HG03354 (cell line): Measurements from ENCODE around the gene RFWD3.

Experiments
- ATAC-seq: cut with Tn5 transposase; IDR thresholded peaks from one replicate; pipeline ENCODE4 v1.9.1; 2021; ENCODE audit warnings: mild to moderate bottlenecking; ENCODE audit not compliant: unreplicated experiment, poor library complexity, severe bottlenecking

RFWD3 gene

DNA sequence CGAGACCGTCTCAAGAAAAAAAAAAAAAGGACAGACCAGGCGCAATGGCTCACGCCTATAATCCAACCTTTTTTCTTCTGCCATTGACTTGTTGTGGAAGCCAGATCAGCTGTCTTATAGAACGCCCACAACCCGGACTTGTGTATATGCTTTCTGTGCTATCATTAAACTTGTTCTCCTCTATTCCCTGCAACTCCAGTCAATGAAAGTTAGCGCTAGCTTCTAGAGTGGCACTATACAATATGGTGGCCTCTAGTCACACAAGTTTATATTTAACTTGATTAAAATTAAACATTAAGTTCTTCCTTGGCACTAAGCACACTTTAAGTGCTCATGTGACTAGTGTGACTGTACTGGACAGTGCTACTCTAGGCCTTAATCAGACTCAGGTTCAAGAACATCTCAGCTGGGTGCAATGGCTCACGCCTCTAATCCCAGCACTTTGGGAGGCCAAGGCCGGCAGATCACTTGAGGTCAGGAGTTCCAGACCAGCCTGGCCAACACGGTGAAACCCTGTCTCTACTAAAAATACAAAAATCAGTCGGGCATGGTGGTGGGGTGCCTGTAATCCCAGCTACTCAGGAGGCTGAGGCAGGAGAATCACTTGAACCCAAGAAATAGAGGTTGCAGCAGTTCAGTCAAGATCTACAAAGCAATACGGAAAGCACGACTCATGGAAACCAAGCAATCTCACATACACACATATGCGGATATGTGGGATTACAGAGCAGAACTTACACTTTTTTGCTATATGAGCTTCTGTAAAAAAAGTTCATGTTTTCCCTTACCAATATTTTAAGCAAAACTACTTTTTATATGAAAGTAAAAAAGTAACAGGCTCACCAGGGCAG lies 41.0 kb downstream of the RFWD3 start:
- ATAC-seq, result no peak

- no peak for ATAC-seq
These were observed 42.8 kb downstream of the RFWD3 start for GRCh38 chr16:74623839-74624235.

GRCh38 chr16:74623214-74623838 lies 43.4 kb downstream of the RFWD3 start:
- no peak for ATAC-seq

DNA sequence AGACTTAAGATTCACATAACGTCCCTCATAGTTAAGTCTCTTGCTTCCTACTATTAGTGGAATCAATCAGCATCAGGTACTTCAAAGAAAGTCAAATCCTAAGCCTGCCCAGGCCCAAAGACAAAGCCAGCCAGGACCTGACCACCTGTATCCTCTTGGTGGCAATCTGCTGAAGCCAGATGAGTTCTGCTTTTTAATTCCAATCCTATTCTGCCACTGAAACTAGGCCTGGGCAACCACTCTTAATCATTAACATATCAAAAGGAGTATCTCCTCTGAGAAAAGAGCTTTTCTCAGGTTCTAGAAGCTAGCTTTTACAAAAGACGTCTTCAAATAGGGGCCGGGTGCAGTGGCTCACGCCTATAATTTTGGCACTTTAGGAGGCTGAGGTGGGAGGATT lies 44.7 kb downstream of the RFWD3 start:
- ATAC-seq, result no peak

- ATAC-seq, result no peak
These were observed 49.4 kb downstream of the RFWD3 start for GRCh38 chr16:74617206-74617788.

GRCh38 chr16:74611721-74612120 lies 55.0 kb downstream of the RFWD3 start:
- ATAC-seq, result no peak

DNA sequence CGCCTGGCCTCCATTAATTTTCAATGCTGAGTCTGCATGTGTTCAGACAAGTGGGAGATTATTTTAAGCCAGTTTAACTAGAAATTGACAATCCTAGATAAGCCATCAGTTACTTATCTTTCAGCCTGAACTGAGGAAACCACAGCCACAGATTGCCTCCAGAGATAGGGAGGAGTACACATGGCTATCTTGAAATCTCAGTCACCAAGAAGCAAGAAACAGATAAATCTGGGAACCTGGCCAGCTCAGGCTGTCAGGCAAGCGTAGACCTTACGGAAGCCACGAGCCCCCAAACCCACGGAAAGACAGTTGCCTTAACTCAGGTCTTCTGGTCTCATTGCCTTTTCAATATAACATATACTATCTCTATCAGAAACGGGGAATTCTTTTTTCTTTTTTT lies 57.7 kb downstream of the RFWD3 start:
- no peak for ATAC-seq

DNA sequence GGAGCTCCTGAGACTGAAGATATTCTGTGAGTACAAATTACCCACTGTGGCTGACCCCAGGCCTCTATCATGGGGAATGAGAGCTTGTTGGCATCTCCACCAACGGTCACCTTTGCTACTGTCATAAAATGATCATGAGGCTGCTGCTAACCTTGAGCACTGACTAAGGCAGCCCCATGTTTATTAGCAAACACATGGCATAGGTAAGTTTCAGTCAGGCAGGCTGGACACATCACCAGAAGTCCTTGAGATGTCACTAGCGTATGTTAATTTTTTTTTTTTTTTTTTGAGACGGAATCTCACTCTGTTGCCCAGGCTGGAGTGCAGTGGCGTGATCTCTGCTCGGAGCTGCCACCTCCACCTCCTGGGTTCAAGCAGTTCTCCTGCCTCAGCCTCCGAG lies 58.3 kb downstream of the RFWD3 start:
- no peak for ATAC-seq

DNA sequence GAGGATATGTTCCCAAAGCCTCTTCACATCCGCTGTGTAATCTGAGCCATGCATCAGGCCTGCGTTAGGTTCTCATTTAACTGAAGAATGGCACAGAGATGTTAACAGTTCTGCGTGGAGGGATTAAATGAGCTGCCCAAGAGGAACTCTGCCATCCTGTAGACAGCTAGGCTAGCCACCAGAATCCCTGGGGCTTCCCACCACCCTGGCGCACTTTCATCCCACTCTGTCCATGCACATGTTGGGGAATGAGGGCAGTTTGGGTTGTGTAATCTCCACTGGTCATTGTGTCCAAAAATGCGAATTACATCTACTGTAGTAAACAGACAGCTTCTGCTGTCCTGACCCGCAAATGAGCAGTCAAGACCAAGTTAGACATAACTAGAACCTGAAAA lies 58.7 kb downstream of the RFWD3 start:
- ATAC-seq, result no peak

DNA sequence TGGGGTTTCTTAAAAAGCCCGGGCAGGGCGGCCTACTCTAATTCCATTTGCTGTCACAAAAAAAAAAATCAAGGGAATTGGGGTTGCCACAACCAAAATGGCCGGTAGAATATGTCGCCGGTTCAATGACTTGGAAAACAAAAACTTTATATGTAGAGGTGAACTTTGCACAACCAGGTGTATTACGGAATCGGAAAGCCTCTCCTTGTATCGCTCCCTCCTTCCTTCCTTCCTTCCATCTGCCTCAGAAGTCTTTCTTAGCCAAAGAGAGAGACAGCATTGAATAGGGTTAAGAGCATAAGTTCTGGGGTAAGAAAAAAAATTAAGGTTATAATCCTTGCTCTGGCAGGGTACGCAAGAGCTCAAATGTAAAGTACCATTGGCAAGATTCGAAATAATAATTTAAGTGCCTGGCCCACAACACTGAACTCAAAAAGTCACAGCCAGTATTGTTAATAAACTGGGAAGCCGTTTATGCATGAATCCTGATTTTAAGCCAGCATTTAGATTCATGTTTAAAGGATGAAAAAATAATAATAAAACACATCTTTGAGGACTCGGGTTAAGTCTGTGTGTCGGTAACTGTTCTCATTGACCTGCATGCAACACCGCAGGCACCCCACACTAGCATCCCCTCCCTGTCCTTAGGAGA lies 59.2 kb downstream of the RFWD3 start:
- peak; percentile 37 for ATAC-seq

DNA sequence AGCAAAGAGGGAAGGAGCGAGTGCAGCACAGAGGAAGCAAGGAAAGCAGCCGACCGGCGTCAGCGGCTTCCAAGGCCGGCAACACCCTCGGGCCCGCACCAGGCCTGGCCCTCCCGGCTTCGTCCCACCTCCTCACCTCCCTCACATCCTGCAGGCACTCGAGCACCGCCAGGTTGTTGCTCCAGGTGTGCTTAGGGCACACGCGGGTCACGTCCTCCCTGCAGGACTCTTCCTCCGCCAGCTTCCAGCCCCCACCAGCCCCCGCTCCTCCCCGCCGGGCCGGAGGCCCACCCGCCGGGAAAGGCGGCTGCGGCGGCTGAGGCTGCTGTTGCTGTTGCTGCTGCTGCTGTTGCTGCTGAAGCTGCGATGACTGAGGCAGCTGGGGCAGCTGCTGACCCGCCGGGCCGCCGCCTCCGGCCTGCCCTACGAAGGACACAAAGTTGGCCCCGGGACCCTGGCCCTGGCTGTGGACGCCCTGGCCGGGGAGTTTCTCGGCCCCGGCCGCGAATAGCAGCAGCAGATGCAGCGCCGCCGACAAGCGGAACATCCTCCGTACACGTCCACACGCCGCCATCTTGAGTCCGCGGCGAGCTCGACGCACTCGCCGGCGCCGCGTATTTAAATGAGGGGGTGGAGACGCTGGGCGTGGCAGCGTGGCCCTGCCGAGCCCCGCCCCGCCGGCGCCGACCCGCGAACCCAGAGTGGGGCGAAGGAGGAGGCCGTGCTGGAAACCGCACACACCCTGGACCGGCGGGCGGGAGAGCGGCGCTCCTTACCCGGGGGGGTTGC lies 60.0 kb downstream of the RFWD3 start, which contains the start of gene GLG1:
GLG1 (minus strand) TSS at position 594 of the 789 bp plus-strand sequence; CDS start at position 574, 20 bp downstream.
- peak; percentile 97 for ATAC-seq

GRCh38 chr16:74605746-74606520 lies 60.7 kb downstream of the RFWD3 start:
- no peak for ATAC-seq

DNA sequence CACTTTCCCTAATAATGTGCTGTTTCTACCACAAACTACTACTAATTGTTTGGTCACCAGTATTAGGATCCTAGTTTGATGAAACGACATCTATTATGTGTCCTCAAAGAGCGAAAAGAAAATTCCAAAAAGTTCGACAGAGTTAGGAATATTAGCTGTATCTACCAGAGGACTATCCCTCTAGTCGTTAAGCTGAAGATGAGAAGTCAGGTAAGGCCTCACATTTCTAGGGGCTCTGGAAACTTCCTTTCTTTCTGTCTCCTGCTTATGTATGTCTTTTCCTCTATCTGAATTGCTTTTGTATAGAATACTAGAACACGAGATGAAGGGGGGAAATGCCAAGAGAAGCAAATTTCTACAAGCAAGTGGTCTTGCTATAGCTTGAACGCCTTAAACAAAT lies 61.3 kb downstream of the RFWD3 start:
- ATAC-seq, result no peak

GRCh38 chr16:74603848-74604247 lies 62.8 kb downstream of the RFWD3 start:
- no peak for ATAC-seq

DNA sequence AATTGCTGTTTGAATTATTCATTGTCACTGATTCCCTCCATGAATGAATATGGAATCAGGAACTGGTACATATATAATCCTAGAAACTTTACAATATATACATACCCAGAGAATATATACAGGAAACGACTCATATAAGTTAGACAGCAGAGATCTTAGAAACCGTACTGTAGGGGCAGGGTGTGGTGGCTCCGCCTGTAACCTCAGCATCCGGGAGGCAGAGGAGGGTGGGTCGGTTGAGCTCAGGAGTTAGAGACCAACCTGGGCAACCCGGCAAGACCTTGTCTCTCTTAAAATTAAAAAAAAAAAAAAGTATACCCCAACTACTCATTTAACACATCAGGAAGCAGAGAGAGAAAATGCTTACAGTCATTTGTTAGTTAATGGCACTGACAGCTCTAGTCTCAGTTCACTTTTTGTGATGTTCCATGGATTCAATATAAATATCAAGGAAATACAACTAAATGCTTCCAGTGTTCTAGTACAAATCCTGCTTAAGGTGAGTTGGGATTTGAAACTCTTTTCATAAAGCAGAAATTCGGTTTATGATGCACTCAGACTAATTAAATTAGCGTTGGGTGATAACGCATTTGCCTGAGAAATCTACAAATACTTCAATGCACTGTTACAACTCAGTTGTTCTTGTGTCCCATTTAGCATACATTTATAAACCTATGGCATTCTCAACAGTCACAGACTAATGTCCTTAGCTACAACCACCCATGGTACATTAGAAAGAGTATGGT lies 65.4 kb downstream of the RFWD3 start:
- ATAC-seq, result peak; percentile 83

- no peak for ATAC-seq
These were observed 70.1 kb downstream of the RFWD3 start for GRCh38 chr16:74596586-74596985.

- no peak for ATAC-seq
These were observed 73.8 kb downstream of the RFWD3 start for GRCh38 chr16:74592847-74593246.
